Hepatocyte (in vitro differentiated cells): ENCODE data around the gene CNEP1R1. TPM values are rescaled to one million over a fixed set of nuclear protein-coding genes. Genes with fewer than 3 reads are reported as not detected.

Experiments
- DNase-seq: peaks from one replicate; pipeline ENCODE4 v3.0.0-alpha.2; 2016; ENCODE audit warnings: low spot score
- H2AFZ ChIP-seq: fragments of 200-600 bp; sonication (generic); 2 replicates; pipeline ENCODE4 v1.6.0; 2016; ENCODE audit warnings: antibody characterized with exemption, mild to moderate bottlenecking
- H3K27ac ChIP-seq: fragments of 200-600 bp; sonication (generic); 2 replicates; pipeline ENCODE4 v1.5.1; 2016; ENCODE audit warnings: mild to moderate bottlenecking
- H3K27me3 ChIP-seq: fragments of 200-600 bp; sonication (generic); 2 replicates; pipeline ENCODE4 v1.6.1; 2016
- H3K36me3 ChIP-seq: fragments of 200-600 bp; sonication (generic); replicated peaks from 2 replicates; pipeline ENCODE4 v1.5.1; 2016; ENCODE audit warnings: low read depth; ENCODE audit not compliant: insufficient read depth
- H3K4me1 ChIP-seq: fragments of 200-600 bp; sonication (generic); 2 replicates; pipeline ENCODE4 v1.5.1; 2016; ENCODE audit warnings: mild to moderate bottlenecking, moderate library complexity; ENCODE audit not compliant: insufficient read depth
- H3K4me2 ChIP-seq: fragments of 200-600 bp; sonication (generic); 2 replicates; pipeline ENCODE4 v1.6.0; 2016
- H3K4me3 ChIP-seq: fragments of 200-600 bp; sonication (generic); 2 replicates; pipeline ENCODE4 v1.5.1; 2016; ENCODE audit warnings: mild to moderate bottlenecking
- H3K79me2 ChIP-seq: fragments of 200-600 bp; sonication (generic); 2 replicates; pipeline ENCODE4 v1.6.0; 2017; ENCODE audit warnings: mild to moderate bottlenecking
- H3K9me2 ChIP-seq: fragments of 200-600 bp; sonication (generic); replicated peaks from 2 replicates; pipeline ENCODE4 v1.6.0; 2017; ENCODE audit warnings: mild to moderate bottlenecking; ENCODE audit not compliant: insufficient read depth
- H3K9me3 ChIP-seq: fragments of 200-600 bp; sonication (generic); 2 replicates; pipeline ENCODE4 v1.5.1; 2016; ENCODE audit warnings: low read depth, mild to moderate bottlenecking
- H4K20me1 ChIP-seq: fragments of 200-600 bp; sonication (generic); 2 replicates; pipeline ENCODE4 v1.6.0; 2016; ENCODE audit warnings: mild to moderate bottlenecking; ENCODE audit not compliant: insufficient read depth, poor library complexity, severe bottlenecking
- CTCF ChIP-seq: fragments of 200-600 bp; sonication (generic); IDR thresholded peaks from 2 replicates; pipeline ENCODE4 v1.5.1; 2016; ENCODE audit warnings: antibody characterized with exemption, mild to moderate bottlenecking; ENCODE audit not compliant: poor library complexity
- EZH2 ChIP-seq: fragments of 200-600 bp; sonication (generic); IDR thresholded peaks from 2 replicates; pipeline ENCODE4 v1.6.1; 2016; ENCODE audit warnings: antibody characterized with exemption, mild to moderate bottlenecking, borderline replicate concordance
- EZH2phosphoT487 ChIP-seq: fragments of 200-600 bp; sonication (generic); IDR thresholded peaks from one replicate; pipeline ENCODE4 v1.6.1; 2018; ENCODE audit warnings: antibody characterized with exemption, mild to moderate bottlenecking, low read depth, moderate library complexity; ENCODE audit not compliant: unreplicated experiment, severe bottlenecking
- WGBS: methylation state at CpG from one replicate; pipeline ENCODE4 v1.1.6; 2016; ENCODE audit warnings: low lambda C conversion rate; ENCODE audit errors: missing lambda C conversion rate; 5-methylcytosine and 5-hydroxymethylcytosine counted together
- polyA plus RNA-seq: library from polyadenylated mRNA; unstranded; fragments of >200 nt; fragmentation: Nextera tagmentation; extraction: Ambion mirVana; gene quantifications from 2 replicates; pipeline ENCODE4 v1.2.1, GENCODE V29; 2016
- small RNA-seq: library from RNA; depleted of rRNA; stranded (forward); fragments of <200 nt; gene quantifications from one replicate; pipeline ENCODE3, GENCODE V24; 2014
- total RNA-seq: library from RNA; depleted of rRNA; stranded (reverse); fragments of >200 nt; gene quantifications from 2 replicates; pipeline ENCODE4 v1.2.3, GENCODE V29; 2014

The CNEP1R1 gene
- total and polyA plus RNA-seq, 2 experiments from 2014 or later, result 23.9 to 25.8 TPM

- H3K27ac ChIP-seq, result no peak overlapping the region
- 95% methylated on average over 7 of the region's 7 CpGs for WGBS
These were observed 56.5 kb downstream of the CNEP1R1 start for GRCh38 chr16:50081428-50082018.

DNA sequence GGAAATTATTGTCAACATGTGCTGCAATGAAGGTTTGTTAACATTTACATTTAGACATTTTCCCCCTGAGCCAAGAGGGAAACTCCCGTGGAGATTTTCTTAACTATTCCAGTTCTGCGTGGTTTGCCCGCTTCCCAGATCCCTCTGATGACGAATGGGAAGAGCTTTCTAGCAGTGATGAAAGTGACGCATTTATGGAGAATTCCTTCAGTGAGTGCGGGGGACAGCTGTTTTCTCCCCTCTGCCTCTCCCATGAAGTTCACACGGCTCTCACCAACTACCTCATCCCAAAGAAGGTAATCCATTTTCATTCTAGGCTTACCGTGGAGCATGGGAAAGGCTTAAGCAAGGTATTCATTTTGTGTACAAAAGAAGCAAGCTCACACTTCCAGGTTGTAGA is 59.0 kb downstream of the CNEP1R1 start:
- Histone ChIP-seq H3K79me2 (no peaks in the 10 kb centered on the region), H3K4me2 (no peak overlapping the region), H3K4me3 (no peak overlapping the region), H3K27me3 (no peaks in the 10 kb centered on the region), H4K20me1 (no peaks in the 10 kb centered on the region), H2AFZ (no peak overlapping the region), H3K27ac (no peak overlapping the region), H3K4me1 (no peaks in the 10 kb centered on the region), H3K9me2 (no peaks in the 10 kb centered on the region), H3K9me3 (no peaks in the 10 kb centered on the region), H3K36me3 (no peaks in the 10 kb centered on the region)
- 85% methylated on average over 8 of the region's 8 CpGs for WGBS
- TF ChIP-seq CTCF (no peak), EZH2phosphoT487 (no peak), EZH2 (no peak)
- DNase-seq, result no peak

More at GRCh38 chr16:50081428-50082018, 56.5 kb downstream of the CNEP1R1 start:
- Histone ChIP-seq H3K4me3 (no peak overlapping the region), H3K4me1 (no peaks in the 10 kb centered on the region), H3K9me2 (no peaks in the 10 kb centered on the region), H3K79me2 (no peaks in the 10 kb centered on the region), H3K4me2 (no peak overlapping the region), H3K36me3 (no peaks in the 10 kb centered on the region), H4K20me1 (no peaks in the 10 kb centered on the region), H2AFZ (no peak overlapping the region), H3K9me3 (no peaks in the 10 kb centered on the region), H3K27me3 (no peaks in the 10 kb centered on the region)
- TF ChIP-seq CTCF (no peak), EZH2phosphoT487 (no peak), EZH2 (no peak)
- DNase-seq, result no peak

DNA sequence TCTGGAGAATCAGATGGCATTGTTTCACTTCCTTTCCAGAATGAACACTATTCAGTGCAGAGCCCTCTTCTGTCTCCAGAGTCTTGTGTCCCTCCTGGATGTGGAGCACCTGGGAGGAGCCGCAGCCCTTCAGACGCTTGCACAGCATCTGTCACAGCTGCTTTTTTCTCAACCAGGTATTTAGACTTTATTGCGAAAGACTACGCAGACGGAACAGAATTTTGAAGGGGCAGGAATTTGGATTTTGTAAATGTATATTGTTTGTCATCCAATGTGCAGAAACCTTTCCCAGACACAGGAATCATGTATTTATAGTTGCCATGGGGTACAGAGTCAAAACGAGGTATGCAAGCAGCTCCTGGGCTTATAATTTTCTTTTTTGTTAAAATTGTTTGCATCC is 61.2 kb downstream of the CNEP1R1 start:
- Histone ChIP-seq H3K9me2 (no peaks in the 10 kb centered on the region), H3K27ac (no peak overlapping the region), H4K20me1 (no peaks in the 10 kb centered on the region), H3K36me3 (no peaks in the 10 kb centered on the region), H3K4me1 (no peaks in the 10 kb centered on the region), H2AFZ (no peak overlapping the region), H3K27me3 (no peaks in the 10 kb centered on the region), H3K9me3 (no peaks in the 10 kb centered on the region), H3K4me2 (no peak overlapping the region), H3K4me3 (no peak overlapping the region), H3K79me2 (no peaks in the 10 kb centered on the region)
- TF ChIP-seq EZH2 (no peak), EZH2phosphoT487 (no peak), CTCF (no peak)
- no peak for DNase-seq
- over 99% methylated on average over 6 of the region's 6 CpGs for WGBS

Small RNA genes lying within 50 kb of the gene (small RNA-seq; reads per million reads assigned to genes)
- not detected for gene RF00017

Other genes starting within 250 kb of the CNEP1R1 start
- gene ZNF423, start 169.1 kb upstream of the CNEP1R1 start, total RNA-seq, result 7.6 and 11.8 TPM in 2 replicates
- gene ZNF423, start 169.1 kb upstream of the CNEP1R1 start, polyA plus RNA-seq, result 9.6 and 11.3 TPM in 2 replicates
- gene HEATR3, start 40.7 kb downstream of the CNEP1R1 start, total RNA-seq, result 16.8 and 18.7 TPM in 2 replicates
- 3.8 and 4.2 TPM in 2 replicates for gene HEATR3, start 40.7 kb downstream of the CNEP1R1 start, polyA plus RNA-seq
- gene TENT4B, start 128.1 kb downstream of the CNEP1R1 start, total RNA-seq, result 14.8 and 16.3 TPM in 2 replicates
- gene TENT4B, start 128.1 kb downstream of the CNEP1R1 start, polyA plus RNA-seq, result 6.7 and 7.7 TPM in 2 replicates
- 3.9 and 6.9 TPM in 2 replicates for gene ADCY7, start 241.3 kb downstream of the CNEP1R1 start, total RNA-seq
- 3.3 and 4.4 TPM in 2 replicates for gene ADCY7, start 241.3 kb downstream of the CNEP1R1 start, polyA plus RNA-seq